HG03139 (cell line): ENCODE measurements around the gene STOX2.

ENCODE experiments used
- ATAC-seq: cut with Tn5 transposase; IDR thresholded peaks from one replicate; pipeline ENCODE4 v1.9.1; 2021; ENCODE audit not compliant: unreplicated experiment

Gene STOX2

GRCh38 chr4:183984566-183984965, 79.5 kb downstream of the STOX2 start:
- no peak for ATAC-seq

DNA sequence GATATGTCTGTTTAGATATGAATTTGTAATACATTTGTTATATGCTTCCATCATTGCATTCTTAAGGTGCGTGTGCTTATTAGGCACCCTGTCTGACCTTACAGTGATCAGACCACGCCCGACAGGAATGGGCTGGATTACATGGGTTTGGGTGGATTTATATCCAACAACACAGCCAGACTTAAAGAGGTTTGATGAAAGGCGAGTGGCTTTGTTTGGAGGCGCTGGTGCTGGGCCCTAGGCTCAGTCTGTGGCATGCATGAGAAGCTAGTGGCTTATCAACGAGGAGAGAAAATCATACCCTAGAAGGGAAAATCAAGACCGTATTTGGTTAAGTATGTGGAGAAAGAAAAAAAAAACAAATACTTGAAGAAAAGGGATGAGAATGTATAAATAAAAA, 80.7 kb downstream of the STOX2 start:
- no peak for ATAC-seq

- ATAC-seq: no peak
Observed at GRCh38 chr4:183986291-183986970, 81.3 kb downstream of the STOX2 start.

DNA sequence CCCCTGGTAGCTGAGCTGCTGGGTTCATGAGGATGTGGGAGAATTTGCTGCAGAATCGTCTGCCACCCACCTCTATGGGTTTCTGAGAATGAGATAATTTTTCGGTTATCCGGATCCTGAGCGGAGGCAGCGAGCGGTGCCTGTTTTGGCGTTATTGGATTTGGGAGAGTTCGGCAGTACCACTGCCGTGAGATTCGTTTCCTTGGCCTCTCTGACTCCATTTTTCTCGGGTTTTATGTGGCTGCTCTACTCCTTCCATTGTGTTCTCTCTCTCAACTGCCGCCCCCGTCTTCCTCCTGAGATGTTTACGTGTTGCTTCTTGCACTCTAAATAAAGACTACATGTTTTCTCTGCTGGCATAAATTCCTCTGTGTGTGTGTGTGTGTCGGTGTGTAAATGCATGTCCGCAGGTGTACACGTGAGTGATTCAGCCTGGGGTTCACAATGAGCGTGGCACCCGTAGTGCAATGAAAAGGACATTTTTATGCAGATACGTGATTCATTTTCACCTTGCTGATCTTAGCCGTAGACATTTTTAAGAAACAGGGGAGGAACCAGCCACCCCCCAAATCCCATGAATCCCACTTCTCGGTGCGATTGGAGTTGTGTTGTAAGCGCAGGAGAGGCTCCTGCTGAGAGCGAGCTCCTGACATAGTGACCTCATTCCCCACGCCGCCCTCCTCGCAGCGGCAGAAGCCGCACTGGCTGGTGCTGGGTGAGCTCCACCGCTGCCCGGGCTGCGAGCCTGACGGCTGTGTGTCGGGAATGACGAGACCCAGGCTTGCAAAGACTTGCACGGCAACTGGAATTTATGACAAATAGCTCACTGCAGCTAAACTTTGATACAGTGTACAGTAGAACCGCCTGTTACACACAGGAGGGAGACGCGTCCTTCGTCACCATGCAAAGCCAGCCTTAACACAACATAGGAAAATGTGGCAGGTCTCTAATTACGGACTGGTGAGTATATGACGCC, 82.2 kb downstream of the STOX2 start:
- ATAC-seq: no peak

DNA sequence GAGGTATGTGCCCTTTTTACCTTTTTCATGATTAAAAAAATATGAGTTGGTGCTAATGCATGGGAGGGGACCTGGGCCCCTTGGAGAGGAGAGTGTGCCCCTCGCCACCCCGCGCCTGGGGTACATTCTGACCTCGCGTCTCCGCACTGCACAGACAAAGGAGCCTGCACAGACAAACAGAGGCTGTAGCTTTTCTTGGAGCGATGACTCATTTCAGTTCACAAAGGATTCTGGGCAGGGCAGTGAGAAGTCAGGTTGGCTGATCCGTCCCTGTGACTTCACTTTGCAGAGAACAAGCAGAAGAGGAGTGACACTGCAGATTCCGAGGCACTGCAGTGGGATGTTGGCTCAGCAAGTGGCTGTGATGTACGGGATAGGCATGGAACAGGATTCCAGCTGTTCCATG, 82.9 kb downstream of the STOX2 start:
- ATAC-seq: no peak

DNA sequence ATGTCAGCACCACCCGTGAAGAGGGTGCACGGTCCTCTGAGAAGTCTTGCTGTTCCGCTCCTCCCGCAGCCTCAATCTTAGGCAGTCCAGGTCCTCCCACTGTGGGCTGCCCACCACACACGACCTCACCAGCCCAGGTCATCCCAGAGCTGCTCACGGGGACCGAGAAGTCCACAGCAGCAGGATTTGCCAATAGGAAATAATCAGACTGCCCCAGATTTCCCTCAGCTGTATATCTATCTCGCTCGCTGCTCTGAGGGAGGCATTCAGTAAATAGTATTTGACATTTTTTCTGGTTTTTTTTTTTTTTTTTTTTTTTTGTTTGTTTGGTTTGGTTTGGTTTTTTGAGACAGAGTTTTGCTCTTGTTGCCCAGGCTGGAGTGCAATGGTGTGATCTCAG, 83.8 kb downstream of the STOX2 start:
- ATAC-seq: no peak

DNA sequence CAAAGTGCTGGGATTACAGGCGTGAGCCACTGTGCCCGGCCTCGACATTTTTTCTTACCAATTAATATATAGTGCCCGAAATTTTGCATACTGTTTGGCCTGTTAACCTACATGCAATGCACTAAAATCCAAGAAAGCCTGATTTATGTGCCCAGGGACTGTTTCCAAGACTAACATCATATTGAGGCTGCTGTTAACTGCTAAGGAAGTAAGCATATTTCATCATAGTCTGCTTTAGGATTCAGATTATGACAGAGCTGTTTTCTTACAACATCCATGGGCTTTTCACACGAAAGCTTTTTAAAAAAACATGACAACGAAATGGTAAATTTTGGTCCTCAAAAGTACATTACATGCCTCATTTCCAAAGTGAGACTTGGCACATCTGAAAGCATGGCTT, 84.4 kb downstream of the STOX2 start:
- ATAC-seq: no peak

- ATAC-seq: no peak
Observed at GRCh38 chr4:183989931-183990330, 84.8 kb downstream of the STOX2 start.

- no peak for ATAC-seq
Observed at GRCh38 chr4:183993676-183994075, 88.6 kb downstream of the STOX2 start.

- ATAC-seq: no peak
Observed at GRCh38 chr4:183995570-183995969, 90.5 kb downstream of the STOX2 start.

DNA sequence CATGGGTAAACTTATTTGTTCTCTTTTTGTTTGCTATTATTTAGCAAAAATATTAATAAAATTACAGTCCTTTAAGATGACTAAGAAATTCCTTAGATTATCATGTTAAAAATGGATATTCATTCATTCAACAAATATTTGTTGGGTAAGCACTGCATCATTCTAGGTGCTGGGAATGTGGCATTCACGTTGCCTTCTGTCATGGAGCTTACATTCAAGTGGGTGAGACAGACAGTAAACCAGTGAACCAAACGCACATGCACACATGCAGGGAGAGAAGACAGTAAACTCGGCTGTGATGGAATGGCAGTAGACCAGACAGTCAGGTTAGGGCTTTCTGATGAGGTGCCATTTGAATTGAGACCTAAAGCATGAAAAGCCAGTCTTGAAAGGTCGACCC, 91.8 kb downstream of the STOX2 start:
- no peak for ATAC-seq

- no peak for ATAC-seq
Observed at GRCh38 chr4:183999435-183999834, 94.3 kb downstream of the STOX2 start.

GRCh38 chr4:184000457-184001396, 95.6 kb downstream of the STOX2 start:
- no peak for ATAC-seq

DNA sequence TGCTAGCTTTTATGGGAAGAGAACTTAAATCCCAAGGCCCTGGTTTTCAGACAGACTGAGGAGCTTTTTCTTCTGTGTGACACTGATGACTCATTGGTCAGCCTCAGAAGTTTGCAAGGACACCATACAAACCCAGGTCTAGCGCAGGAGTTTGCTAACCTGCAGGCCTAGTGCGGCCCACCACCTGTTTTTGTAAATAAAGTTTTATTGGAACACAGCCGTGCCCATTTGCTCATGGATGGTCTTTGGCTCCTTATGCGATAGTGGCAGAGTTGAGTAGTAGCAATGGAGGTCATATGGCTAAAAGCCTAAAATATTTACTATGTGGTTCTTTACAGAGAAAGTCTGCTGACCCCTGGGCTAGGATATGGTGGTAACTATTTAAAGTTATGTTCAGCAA, 98.3 kb downstream of the STOX2 start:
- ATAC-seq: no peak

DNA sequence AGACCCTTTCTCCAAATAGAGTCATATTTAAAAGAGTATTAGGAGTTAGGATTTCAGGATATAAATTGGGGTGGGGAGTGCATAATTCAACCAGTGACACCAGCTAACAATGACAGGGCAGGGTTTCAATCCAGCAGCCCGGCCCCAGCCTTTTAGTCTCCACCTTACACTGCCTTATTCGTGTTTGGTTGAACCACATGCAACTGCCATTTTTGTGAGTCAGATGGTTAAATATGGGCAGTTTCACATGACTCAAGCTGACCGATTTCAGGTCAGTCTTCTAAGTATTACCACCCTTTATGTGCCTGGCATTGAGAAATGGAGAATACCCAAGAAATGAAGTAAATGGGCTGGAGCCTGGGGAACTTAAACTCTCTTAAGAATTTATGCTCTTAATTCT, 102.8 kb downstream of the STOX2 start:
- ATAC-seq: no peak

DNA sequence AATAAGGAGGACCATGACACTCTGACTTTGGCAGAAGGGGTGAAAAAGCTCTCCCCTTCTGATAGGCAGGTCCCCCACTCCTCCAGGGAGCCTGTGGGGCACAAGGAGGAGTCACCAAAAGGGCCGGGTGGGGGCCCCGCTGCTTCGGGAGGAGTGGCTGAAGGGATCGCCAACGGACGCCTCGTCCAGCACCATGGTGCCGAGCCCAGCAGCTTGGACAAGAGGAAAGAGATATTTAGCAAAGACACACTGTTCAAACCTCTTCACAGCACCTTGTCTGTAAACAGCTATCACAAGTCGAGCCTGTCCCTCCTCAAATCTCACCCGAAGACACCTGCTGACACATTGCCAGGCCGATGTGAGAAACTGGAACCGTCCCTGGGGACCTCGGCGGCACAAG, 105.6 kb downstream of the STOX2 start:
- ATAC-seq: no peak

DNA sequence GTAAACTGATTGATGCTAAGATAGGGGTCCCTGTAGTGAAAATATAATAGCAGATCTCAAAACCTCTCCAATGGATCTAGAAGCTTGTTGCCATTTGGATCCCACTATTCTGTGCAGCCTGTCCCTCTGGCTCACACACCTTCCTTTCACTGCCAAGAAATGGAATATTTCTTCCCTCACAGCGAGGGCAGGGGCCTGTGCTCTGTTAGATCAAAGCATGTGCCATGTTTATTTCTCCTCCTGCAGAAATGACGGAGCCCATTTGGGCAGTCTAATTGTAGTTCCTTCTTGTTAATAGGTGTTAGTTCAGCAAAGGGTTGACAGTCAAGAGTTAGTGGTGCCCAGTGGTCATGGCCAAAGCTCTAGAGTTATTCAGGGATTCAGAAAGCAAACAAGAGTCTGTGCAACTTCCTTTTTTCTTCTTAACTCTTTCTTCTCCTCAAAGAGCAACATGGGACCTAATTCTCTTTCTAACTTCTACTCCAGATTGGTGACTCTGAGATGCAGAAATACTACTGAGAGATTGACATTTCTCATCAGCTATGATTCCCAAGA, 106.8 kb downstream of the STOX2 start:
- ATAC-seq: no peak

- no peak for ATAC-seq
Observed at GRCh38 chr4:184012937-184013336, 107.8 kb downstream of the STOX2 start.

DNA sequence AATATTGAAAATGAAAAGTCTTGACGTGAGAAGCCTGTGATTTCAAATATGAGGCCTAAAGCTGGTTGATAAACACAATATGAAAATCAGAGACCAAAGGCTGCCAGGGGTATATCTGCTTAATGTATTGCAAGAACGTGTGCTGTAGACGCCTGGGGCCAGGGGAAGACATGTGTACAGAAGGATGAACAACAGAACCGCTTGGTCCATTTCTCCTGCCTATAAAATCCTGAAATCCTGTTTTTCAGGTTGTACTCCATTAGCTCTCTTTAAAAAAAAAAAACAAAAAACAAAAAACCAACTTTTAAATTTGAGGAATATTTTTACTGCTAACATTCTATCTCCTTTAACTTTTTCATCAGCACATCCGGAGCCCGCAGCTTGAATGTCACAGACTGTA, 109.2 kb downstream of the STOX2 start:
- ATAC-seq: no peak

DNA sequence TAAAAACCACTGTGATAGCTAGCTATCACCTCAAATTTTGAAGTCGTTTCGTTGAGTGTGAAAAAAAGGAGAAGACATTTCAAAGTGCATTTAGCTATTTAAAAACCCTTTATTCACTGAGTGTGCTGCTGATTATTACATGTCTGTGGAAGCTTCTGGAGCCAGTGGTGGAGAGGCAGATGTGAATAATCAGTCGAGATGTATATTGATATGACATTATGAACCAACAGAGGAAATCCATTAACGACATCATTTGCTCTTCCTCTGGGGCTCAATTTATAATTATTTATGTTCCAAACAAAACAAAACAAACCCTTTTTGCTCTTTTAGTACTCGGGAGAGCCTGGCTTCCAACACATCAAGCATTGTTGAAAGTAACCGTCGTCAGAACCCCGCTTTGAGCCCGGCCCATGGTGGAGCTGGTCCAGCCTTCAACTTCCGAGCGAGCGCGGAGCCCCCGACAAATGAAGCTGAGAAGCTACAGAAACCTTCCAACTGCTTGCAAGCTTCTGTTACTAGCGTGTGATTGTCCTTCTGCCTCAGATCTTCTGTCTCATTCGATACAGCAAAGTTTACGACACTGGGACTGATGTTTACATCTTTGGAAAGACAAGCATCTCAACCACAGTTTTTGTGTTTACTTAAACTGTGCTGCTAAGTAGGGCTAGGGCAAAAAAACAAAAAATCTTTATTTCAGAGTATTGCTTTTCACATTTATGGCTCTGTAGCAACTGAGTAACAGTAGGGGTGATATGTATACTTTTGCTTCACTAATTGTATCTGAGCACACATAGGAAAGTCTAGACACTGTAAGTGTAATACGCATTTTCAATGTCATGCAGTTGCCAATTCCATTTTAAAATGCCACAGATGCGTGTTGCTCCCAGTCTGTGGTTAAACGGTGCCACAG, 111.9 kb downstream of the STOX2 start:
- no peak for ATAC-seq
